DMS79 (cell line): ENCODE data around the gene SPTBN5.

ENCODE experiments used
- DNase-seq: peaks from one replicate; lab custom pipeline; 2025; lab: John Stamatoyannopoulos, UW

SPTBN5 gene

GRCh38 chr15:41866263-41866703, 27.6 kb downstream of the SPTBN5 start:
- no peak for DNase-seq

- DNase-seq = no peak
Observed at GRCh38 chr15:41865490-41866055, 28.3 kb downstream of the SPTBN5 start.

- no peak for DNase-seq
Observed at GRCh38 chr15:41862515-41863116, 31.2 kb downstream of the SPTBN5 start.

GRCh38 chr15:41861736-41862356, 32.0 kb downstream of the SPTBN5 start:
- DNase-seq = no peak

- DNase-seq = no peak
Observed at GRCh38 chr15:41860049-41860828, 33.6 kb downstream of the SPTBN5 start.

GRCh38 chr15:41858756-41859155, 35.1 kb downstream of the SPTBN5 start:
- no peak for DNase-seq

GRCh38 chr15:41857316-41857715, 36.5 kb downstream of the SPTBN5 start:
- no peak for DNase-seq

- no peak for DNase-seq
Observed at GRCh38 chr15:41856716-41857115, 37.1 kb downstream of the SPTBN5 start.

- DNase-seq = no peak
Observed at GRCh38 chr15:41856262-41856661, 37.6 kb downstream of the SPTBN5 start.

GRCh38 chr15:41855261-41855961, 38.4 kb downstream of the SPTBN5 start:
- no peak for DNase-seq

- no peak for DNase-seq
Observed at GRCh38 chr15:41854443-41854842, 39.4 kb downstream of the SPTBN5 start.

- no peak for DNase-seq
Observed at GRCh38 chr15:41853831-41854230, 40.0 kb downstream of the SPTBN5 start.

- peak; percentile 44 for DNase-seq
Observed at GRCh38 chr15:41852736-41853590, 40.9 kb downstream of the SPTBN5 start.

GRCh38 chr15:41851755-41852370, 42.0 kb downstream of the SPTBN5 start:
- no peak for DNase-seq

- DNase-seq = no peak
Observed at GRCh38 chr15:41851167-41851523, 42.7 kb downstream of the SPTBN5 start.

- DNase-seq = no peak
Observed at GRCh38 chr15:41850482-41851166, 43.2 kb downstream of the SPTBN5 start.

- no peak for DNase-seq
Observed at GRCh38 chr15:41849861-41850260, 44.0 kb downstream of the SPTBN5 start.

GRCh38 chr15:41849204-41849603, 44.6 kb downstream of the SPTBN5 start:
- DNase-seq = no peak

- DNase-seq = no peak
Observed at GRCh38 chr15:41848631-41849030, 45.2 kb downstream of the SPTBN5 start.

GRCh38 chr15:41847981-41848380, 45.9 kb downstream of the SPTBN5 start:
- no peak for DNase-seq
